RWPE2 (cell line): ENCODE results near the gene NAV2.

ENCODE experiments used
- ATAC-seq: fragments of 200-7000 bp; cut with Tn5 transposase; 3 replicates; pipeline ENCODE4 v1.9.1; 2021; ENCODE audit warnings: low read depth
- DNase-seq: peaks from one replicate; pipeline ENCODE4 v3.0.0-alpha.2; 2020; ENCODE audit warnings: low spot score
- H3K27ac ChIP-seq: fragments of 450-650 bp; 2 replicates; pipeline ENCODE4 v1.5.1; 2017; ENCODE audit warnings: mild to moderate bottlenecking; ENCODE audit not compliant: poor library complexity, severe bottlenecking
- H3K27me3 ChIP-seq: fragments of 250-450 bp; sonication (Bioruptor Pico); 2 replicates; pipeline ENCODE4 v1.5.1; 2021; ENCODE audit warnings: mild to moderate bottlenecking, moderate library complexity; ENCODE audit not compliant: insufficient read depth, poor library complexity, severe bottlenecking
- H3K36me3 ChIP-seq: fragments of 250-450 bp; sonication (Bioruptor Pico); 2 replicates; pipeline ENCODE4 v1.5.1; 2020; ENCODE audit warnings: low read depth, mild to moderate bottlenecking, moderate library complexity
- H3K4me1 ChIP-seq: fragments of 250-450 bp; sonication (Bioruptor Pico); 2 replicates; pipeline ENCODE4 v1.5.1; 2021; ENCODE audit warnings: mild to moderate bottlenecking, moderate library complexity; ENCODE audit not compliant: insufficient read depth, poor library complexity, severe bottlenecking
- H3K4me3 ChIP-seq: fragments of 250-450 bp; sonication (Bioruptor Pico); 2 replicates; pipeline ENCODE4 v1.5.1; 2021; ENCODE audit warnings: mild to moderate bottlenecking, moderate library complexity; ENCODE audit not compliant: severe bottlenecking
- H3K9me3 ChIP-seq: fragments of 250-450 bp; sonication (Bioruptor Pico); 2 replicates; pipeline ENCODE4 v1.5.1; 2021; ENCODE audit warnings: mild to moderate bottlenecking, moderate library complexity; ENCODE audit not compliant: severe bottlenecking
- TF ChIP-seq, protein P1 (sequence below): fragments of 450-650 bp; IDR thresholded peaks from one replicate; pipeline ENCODE4 v1.5.1; 2017; ENCODE audit warnings: mild to moderate bottlenecking, moderate library complexity; ENCODE audit not compliant: poor library complexity, severe bottlenecking

NAV2 gene

DNA sequence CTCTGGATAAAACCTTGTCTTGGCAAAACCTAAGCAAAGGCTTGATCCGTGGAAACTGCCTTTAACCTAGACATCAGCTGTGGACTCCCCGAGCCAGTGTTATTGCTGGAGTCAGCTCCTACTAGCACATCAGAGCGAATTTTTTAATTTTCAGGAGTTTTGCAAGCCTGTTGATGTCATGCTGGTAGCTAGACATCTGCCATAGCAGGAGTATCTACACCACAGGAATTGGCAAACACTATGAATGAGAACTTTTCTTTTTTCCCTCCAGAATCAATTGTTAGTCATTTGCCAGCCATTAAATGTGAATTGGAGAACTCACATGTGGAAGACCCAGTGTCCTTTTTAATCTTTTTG is 201.2 kb downstream of the NAV2 start:
- Histone ChIP-seq H3K9me3 (no peaks in the 10 kb centered on the region), H3K36me3 (no peaks in the 10 kb centered on the region), H3K4me1 (peaks cover 7% of the 10 kb centered on the region), H3K27ac (no peak overlapping the region), H3K27me3 (no peaks in the 10 kb centered on the region), H3K4me3 (no peak overlapping the region)
- no peak for DNase-seq
- TF ChIP-seq, protein P1, sequence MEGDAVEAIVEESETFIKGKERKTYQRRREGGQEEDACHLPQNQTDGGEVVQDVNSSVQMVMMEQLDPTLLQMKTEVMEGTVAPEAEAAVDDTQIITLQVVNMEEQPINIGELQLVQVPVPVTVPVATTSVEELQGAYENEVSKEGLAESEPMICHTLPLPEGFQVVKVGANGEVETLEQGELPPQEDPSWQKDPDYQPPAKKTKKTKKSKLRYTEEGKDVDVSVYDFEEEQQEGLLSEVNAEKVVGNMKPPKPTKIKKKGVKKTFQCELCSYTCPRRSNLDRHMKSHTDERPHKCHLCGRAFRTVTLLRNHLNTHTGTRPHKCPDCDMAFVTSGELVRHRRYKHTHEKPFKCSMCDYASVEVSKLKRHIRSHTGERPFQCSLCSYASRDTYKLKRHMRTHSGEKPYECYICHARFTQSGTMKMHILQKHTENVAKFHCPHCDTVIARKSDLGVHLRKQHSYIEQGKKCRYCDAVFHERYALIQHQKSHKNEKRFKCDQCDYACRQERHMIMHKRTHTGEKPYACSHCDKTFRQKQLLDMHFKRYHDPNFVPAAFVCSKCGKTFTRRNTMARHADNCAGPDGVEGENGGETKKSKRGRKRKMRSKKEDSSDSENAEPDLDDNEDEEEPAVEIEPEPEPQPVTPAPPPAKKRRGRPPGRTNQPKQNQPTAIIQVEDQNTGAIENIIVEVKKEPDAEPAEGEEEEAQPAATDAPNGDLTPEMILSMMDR: no peak
- no peak for ATAC-seq

DNA sequence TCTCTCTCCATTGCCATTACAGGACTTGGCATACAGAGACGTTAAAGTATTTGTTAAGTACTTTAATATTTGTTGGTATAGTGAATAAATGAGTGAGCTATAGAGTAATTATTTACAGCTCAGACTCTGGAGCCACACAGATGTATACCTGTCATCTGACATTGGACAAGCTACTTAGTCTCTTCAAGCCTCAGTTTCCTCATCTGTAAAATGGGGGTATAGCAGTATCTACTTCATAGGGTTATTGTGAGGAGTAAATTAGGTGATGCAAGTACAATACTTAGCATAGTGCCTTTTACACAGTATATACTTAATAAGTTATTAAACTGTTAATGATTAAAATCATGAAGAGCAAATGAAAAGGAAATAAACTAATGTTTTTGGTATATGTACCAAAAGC is 203.2 kb downstream of the NAV2 start:
- no peak overlapping the region for H3K4me3 ChIP-seq
- no peaks in the 10 kb centered on the region for H3K36me3 ChIP-seq
- ATAC-seq: no peak
- TF ChIP-seq, protein P1: no peak
- peaks cover 17% of the 10 kb centered on the region for H3K4me1 ChIP-seq
- DNase-seq: no peak
- no peak overlapping the region for H3K27ac ChIP-seq
- H3K9me3 ChIP-seq: no peaks in the 10 kb centered on the region
- H3K27me3 ChIP-seq: no peaks in the 10 kb centered on the region

DNA sequence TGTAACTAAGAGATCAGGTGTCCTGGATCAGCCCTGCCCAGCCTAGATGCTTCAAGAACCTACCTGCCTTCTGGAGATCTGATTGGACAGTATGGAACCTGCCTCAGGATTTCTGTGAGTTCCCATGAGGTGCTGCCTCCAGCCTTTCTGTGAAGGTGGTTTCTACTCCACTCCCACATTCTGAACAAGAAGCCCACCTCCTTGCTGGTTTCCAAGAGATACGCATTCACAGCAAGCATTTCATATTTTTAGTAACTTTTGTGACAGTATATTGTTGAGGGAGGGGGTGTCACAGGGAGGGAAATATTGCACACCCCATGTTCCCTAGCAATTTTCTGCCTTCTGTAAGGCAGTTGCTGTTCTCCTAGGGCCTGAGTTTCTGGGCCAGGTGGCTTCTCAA is 204.4 kb downstream of the NAV2 start:
- Histone ChIP-seq H3K36me3 (no peaks in the 10 kb centered on the region), H3K27ac (no peak overlapping the region), H3K27me3 (no peaks in the 10 kb centered on the region), H3K9me3 (no peaks in the 10 kb centered on the region), H3K4me3 (no peak overlapping the region), H3K4me1 (peaks cover 17% of the 10 kb centered on the region)
- DNase-seq (no peak), ATAC-seq (no peak)
- TF ChIP-seq, protein P1: no peak

DNA sequence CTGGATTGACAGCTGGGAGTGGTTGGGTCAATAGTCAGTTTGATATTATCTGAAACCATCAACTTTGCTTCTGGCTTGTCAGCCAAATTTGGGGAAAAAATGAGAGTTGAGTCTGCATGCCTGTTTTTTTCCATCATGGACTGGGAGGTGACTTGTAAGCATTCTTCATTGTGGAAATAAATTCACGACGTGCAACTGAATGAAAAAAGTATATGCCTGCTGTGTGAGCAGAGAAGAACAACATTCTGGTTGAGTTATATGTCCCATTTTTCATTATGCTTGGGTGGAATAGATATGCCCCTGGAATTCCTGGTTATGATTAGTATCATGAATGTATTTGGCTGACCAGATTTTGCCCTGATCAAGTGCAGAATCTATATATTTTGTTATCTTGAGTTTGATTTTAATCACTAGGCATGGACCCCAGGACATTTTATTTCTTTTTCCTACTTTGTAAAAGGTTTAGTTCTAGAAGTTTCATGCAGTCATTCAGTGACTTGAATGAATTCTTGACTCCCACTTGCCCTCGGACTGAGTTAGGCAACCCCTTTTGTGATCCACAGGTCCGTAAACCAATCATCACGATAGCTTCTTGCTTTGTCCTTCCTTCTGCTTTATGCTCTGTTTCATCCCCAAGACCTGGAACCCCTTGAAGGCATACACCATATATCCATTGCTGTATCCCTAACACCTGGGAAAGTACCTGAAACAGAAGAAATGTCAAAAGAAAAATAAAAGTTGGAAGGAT is 205.8 kb downstream of the NAV2 start:
- no peaks in the 10 kb centered on the region for H3K27me3 ChIP-seq
- H3K9me3 ChIP-seq: no peaks in the 10 kb centered on the region
- peak overlapping the region; percentile 71 for H3K27ac ChIP-seq
- TF ChIP-seq, protein P1: no peak
- no peak for ATAC-seq
- no peak for DNase-seq
- H3K4me1 ChIP-seq: peaks cover 17% of the 10 kb centered on the region
- H3K36me3 ChIP-seq: no peaks in the 10 kb centered on the region
- H3K4me3 ChIP-seq: no peak overlapping the region

DNA sequence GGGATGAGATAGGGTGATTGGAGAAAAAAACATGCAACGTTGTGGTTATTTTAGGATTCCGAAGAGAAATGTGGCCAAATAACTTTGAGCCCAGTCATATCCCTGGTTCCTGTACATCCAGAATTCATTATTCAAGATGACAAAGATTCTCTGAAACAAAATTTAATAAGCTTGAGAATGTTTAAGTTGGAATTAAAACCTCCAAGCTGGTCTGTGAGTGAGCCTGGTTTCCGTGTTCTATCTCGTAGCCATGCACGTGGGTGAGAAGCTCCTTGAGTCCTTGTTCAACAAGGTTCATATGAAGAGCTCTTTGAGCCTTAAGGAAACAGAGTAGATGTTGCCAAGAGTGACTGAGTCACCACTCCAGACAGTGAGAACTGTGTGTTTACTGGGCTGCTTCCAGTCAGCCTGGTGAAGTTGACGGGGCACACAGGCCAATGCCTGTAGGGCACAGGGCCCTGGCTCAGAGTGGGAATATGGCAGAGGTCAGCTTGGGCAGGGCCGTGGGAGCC is 206.5 kb downstream of the NAV2 start:
- no peaks in the 10 kb centered on the region for H3K27me3 ChIP-seq
- peaks cover 17% of the 10 kb centered on the region for H3K4me1 ChIP-seq
- DNase-seq (peak; percentile 73), ATAC-seq (peak; percentile 98)
- TF ChIP-seq, protein P1: no peak
- H3K9me3 ChIP-seq: no peaks in the 10 kb centered on the region
- H3K36me3 ChIP-seq: no peaks in the 10 kb centered on the region
- H3K27ac ChIP-seq: peak overlapping the region; percentile 71
- no peak overlapping the region for H3K4me3 ChIP-seq
